Effector CD8-positive, alpha-beta T cell (primary cell): ENCODE results near the gene PCBP4.

Experiments used
- DNase-seq: peaks from one replicate; lab custom pipeline; 2025; lab: John Stamatoyannopoulos, UW
- total RNA-seq, 4 experiments: gene quantifications; one replicate each; lab custom pipeline; 2026; lab: John Stamatoyannopoulos, UW

The PCBP4 gene
- total RNA-seq, result 21.3 to 30.4 (median 25.3) reads per million in 4 experiments

- peak; percentile 34 for DNase-seq
Measured at GRCh38 chr3:51967384-51968169, at the start of gene PCBP4. TSS of gene PCBP4 (minus strand) at chr3:51967454. CDS start at chr3:51961240, 6,214 bp downstream.

- DNase-seq, result no peak
Measured at GRCh38 chr3:52015438-52016228, 48.4 kb upstream of the PCBP4 start.

- DNase-seq, result no peak
Measured at GRCh38 chr3:52014613-52015012, 47.4 kb upstream of the PCBP4 start.

- DNase-seq, result no peak
Measured at GRCh38 chr3:52013802-52014598, 46.7 kb upstream of the PCBP4 start.

GRCh38 chr3:52012699-52013098 is 45.4 kb upstream of the PCBP4 start:
- DNase-seq, result no peak

GRCh38 chr3:52010431-52010830 is 43.2 kb upstream of the PCBP4 start:
- no peak for DNase-seq

- no peak for DNase-seq
Measured at GRCh38 chr3:52007291-52007690, 40.0 kb upstream of the PCBP4 start.

- no peak for DNase-seq
Measured at GRCh38 chr3:52006820-52007133, 39.5 kb upstream of the PCBP4 start.

- no peak for DNase-seq
Measured at GRCh38 chr3:52006017-52006819, 39.0 kb upstream of the PCBP4 start.

GRCh38 chr3:52005571-52005986 is 38.3 kb upstream of the PCBP4 start:
- no peak for DNase-seq

GRCh38 chr3:52004906-52005395 is 37.7 kb upstream of the PCBP4 start:
- DNase-seq, result no peak

- no peak for DNase-seq
Measured at GRCh38 chr3:52004163-52004787, 37.0 kb upstream of the PCBP4 start.

GRCh38 chr3:52002748-52003147 is 35.5 kb upstream of the PCBP4 start:
- no peak for DNase-seq

GRCh38 chr3:52001443-52001974 is 34.3 kb upstream of the PCBP4 start:
- DNase-seq, result peak; percentile 88

- DNase-seq, result no peak
Measured at GRCh38 chr3:51999846-52000245, 32.6 kb upstream of the PCBP4 start.

- no peak for DNase-seq
Measured at GRCh38 chr3:51998774-51999173, 31.5 kb upstream of the PCBP4 start.

- no peak for DNase-seq
Measured at GRCh38 chr3:51997935-51998596, 30.8 kb upstream of the PCBP4 start.

- DNase-seq, result no peak
Measured at GRCh38 chr3:51997172-51997571, 29.9 kb upstream of the PCBP4 start.

- DNase-seq, result peak; percentile 85
Measured at GRCh38 chr3:51995346-51996163, 28.3 kb upstream of the PCBP4 start, which contains the start of gene RPL29. TSS of gene RPL29 (minus strand) at chr3:51995895. CDS start at chr3:51995461, 434 bp downstream.
